Measurements from ENCODE around the gene CAPN2. TPM values are rescaled to one million over a fixed set of nuclear protein-coding genes. Genes with fewer than 3 reads are reported as not detected.

Gene CAPN2
- total RNA-seq, 2 donors from 2014 or later, result 88.5 to 156 TPM

DNA sequence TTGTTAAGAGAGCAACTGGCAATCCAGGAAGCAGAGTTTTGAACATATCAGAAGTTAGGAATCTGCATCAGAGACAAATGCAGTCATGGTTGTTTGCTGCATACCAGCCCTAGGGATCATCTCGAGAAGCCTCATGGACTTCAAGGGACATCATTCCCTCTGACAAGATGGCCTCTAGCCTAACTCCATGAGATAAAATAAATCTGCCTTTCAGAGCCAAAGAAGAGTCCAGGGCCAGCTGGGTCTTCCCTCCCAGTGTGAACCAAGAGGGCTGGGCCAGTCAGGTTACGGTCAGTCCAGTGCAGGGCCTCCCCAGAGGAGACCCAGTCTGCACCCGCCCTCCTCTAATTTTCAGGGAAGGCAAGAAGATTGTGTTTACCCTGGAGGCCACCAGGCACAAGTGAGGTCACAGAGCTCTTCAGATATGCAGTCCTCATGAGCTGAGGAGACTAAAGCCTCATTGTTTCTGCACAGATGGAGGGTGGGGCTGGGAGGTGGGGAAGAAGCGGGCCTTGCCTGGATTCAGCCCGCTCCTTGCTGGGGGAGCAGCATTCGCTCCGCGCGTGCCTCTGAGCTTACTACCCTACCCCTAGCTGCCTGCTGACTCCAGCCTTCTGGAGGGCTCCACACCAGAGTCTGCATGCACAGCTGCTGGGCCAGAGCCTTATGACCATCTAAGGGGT, 52.8 kb downstream of the CAPN2 start:
- H3K27me3 ChIP-seq (replicated peaks; ENCODE audit: insufficient read depth), result no peaks in the 10 kb centered on the region
- TF ChIP-seq, protein P1, sequence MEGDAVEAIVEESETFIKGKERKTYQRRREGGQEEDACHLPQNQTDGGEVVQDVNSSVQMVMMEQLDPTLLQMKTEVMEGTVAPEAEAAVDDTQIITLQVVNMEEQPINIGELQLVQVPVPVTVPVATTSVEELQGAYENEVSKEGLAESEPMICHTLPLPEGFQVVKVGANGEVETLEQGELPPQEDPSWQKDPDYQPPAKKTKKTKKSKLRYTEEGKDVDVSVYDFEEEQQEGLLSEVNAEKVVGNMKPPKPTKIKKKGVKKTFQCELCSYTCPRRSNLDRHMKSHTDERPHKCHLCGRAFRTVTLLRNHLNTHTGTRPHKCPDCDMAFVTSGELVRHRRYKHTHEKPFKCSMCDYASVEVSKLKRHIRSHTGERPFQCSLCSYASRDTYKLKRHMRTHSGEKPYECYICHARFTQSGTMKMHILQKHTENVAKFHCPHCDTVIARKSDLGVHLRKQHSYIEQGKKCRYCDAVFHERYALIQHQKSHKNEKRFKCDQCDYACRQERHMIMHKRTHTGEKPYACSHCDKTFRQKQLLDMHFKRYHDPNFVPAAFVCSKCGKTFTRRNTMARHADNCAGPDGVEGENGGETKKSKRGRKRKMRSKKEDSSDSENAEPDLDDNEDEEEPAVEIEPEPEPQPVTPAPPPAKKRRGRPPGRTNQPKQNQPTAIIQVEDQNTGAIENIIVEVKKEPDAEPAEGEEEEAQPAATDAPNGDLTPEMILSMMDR (IDR thresholded peaks at IDR 0.05), result no peak
- TF ChIP-seq POLR2AphosphoS5 (IDR thresholded peaks at IDR 0.05) (no peak), POLR2A (IDR thresholded peaks at IDR 0.05) (no peak)
- no peaks in the 10 kb centered on the region for H3K36me3 ChIP-seq
- no peak overlapping the region for H3K27ac ChIP-seq
- H3K9me3 ChIP-seq, result no peaks in the 10 kb centered on the region
- WGBS, result 74% methylated on average over 9 of the region's 9 CpGs
- no peak overlapping the region for H3K4me3 ChIP-seq
- DNase-seq (ENCODE audit: low spot score), result no peak
- intact Hi-C loops (cut with DNase I), result no loop called here
- H3K4me1 ChIP-seq (replicated peaks), result no peaks in the 10 kb centered on the region

DNA sequence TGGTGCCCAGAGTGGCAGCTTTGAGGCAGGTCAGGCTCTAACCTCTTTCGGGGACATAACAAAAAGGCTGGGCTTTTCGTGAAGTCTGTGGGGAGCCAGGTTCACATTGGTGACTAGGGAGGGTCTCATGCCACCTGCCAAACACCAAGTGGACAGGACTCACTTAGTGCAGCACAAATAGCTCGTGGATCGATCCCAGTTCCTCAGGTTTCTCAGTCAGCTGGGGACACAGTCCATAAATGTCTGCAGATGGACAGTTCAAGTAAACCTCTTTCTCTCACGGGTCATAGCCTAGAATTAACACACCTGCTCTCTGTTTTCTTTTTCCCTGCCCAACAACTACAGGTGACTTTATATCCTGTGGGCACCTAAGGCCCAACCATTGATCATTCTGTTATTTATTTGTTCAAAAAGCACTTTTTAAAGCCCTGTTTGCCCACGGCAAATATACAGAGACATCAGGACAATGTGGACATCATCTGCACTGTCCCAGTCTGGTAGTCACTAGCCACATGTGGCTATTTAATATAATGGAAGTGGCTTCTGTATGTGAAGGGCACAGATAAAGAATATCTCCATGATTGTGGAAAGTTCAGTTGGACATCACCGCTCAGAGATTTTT, 53.5 kb downstream of the CAPN2 start:
- H3K27ac ChIP-seq, result no peak overlapping the region
- H3K36me3 ChIP-seq, result peaks cover 0 to 3% of the 10 kb centered on the region in 2 donors

DNA sequence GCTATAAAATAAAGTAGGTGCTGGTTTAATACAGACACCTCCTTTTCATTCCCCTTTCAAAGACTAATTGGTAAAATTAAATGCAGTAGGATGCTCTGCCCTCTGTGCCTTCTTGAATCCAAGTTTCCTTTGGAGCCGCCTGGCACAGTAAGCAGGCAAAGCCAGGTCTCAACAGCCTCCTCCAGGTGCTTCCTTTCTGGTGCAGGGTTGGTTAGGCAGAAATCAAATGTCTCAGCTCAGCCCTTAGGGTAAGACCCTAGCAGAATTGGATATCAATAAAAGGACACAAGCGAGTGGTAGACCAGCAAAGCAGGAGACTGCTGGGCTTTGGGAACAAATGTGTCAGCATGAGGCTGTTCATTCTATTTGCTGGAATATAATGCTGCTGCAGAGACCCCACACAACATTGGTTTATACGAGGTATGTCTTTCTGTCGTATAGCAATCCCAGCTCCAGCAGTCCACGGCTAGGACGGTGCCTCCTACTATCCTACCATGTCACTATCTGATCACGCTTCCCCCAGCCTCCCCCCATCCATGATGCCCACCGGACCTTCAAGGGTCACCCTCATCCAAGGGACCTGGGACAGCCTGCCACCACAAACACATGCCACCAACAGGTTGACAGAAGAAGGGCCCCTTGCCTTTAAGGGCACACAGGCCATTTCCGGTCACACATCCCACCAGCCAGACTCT, 58.4 kb downstream of the CAPN2 start:
- Histone ChIP-seq H3K4me1 (replicated peaks) (no peaks in the 10 kb centered on the region), H3K4me3 (no peak overlapping the region), H3K36me3 (peaks cover 0 to 5% of the 10 kb centered on the region in 2 donors), H3K27ac (no peak overlapping the region), H3K9me3 (no peaks in the 10 kb centered on the region), H3K27me3 (replicated peaks; ENCODE audit: insufficient read depth) (no peaks in the 10 kb centered on the region)
- WGBS, result 96% methylated on average over 9 of the region's 9 CpGs
- DNase-seq (ENCODE audit: low spot score), result no peak
- no peak for TF ChIP-seq POLR2AphosphoS5 (IDR thresholded peaks at IDR 0.05)
- TF ChIP-seq POLR2A (IDR thresholded peaks at IDR 0.05), result no peak
- TF ChIP-seq, protein P1 (IDR thresholded peaks at IDR 0.05), result no peak
- intact Hi-C loops (cut with DNase I), result loop anchor here (10.0 kb wide), 1 partner anchor 74 kb away; the partner anchor contains the start of gene TP53BP2

More for the DNA sequence above, 53.5 kb downstream of the CAPN2 start:
- TF ChIP-seq POLR2AphosphoS5 (IDR thresholded peaks at IDR 0.05), result no peak
- TF ChIP-seq POLR2A (IDR thresholded peaks at IDR 0.05), result no peak
- TF ChIP-seq, protein P1 (IDR thresholded peaks at IDR 0.05), result no peak
- no peaks in the 10 kb centered on the region for H3K4me1 ChIP-seq (replicated peaks)
- intact Hi-C loops (cut with DNase I), result no loop called here
- no peaks in the 10 kb centered on the region for H3K9me3 ChIP-seq
- no peaks in the 10 kb centered on the region for H3K27me3 ChIP-seq (replicated peaks; ENCODE audit: insufficient read depth)
- no peak for DNase-seq (ENCODE audit: low spot score)
- no peak overlapping the region for H3K4me3 ChIP-seq
- WGBS, result 67% methylated on average over 7 of the region's 7 CpGs

DNA sequence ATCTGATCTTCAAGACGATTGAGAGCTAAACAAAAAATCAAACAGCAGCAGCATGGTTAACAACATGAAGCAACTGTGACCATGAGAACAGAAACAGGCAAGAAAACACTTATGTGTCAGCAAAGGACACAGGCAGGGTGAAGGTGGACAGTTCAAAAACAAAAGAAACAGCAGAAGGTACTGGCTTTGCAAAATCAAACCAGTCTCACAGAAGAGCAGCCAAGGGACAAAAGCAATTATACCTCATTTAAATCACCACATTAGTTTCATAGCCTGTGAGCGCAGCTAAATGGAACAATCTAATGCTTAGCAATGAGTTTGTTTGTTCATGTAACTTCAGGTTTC, 59.1 kb downstream of the CAPN2 start:
- no peak for TF ChIP-seq POLR2A (IDR thresholded peaks at IDR 0.05)
- TF ChIP-seq, protein P1 (IDR thresholded peaks at IDR 0.05), result no peak
- no peak for TF ChIP-seq POLR2AphosphoS5 (IDR thresholded peaks at IDR 0.05)
- no peak for DNase-seq (ENCODE audit: low spot score)
- H3K4me1 ChIP-seq (replicated peaks), result no peaks in the 10 kb centered on the region
- peaks cover 0 to 5% of the 10 kb centered on the region in 2 donors for H3K36me3 ChIP-seq
- H3K27me3 ChIP-seq (replicated peaks; ENCODE audit: insufficient read depth), result no peaks in the 10 kb centered on the region
- no peak overlapping the region for H3K4me3 ChIP-seq
- H3K9me3 ChIP-seq, result no peaks in the 10 kb centered on the region
- intact Hi-C loops (cut with DNase I), result loop anchor here (10.0 kb wide), 1 partner anchor 73 kb away; the partner anchor contains the start of gene TP53BP2
- 75% methylated on average over 2 of the region's 2 CpGs for WGBS
- peak overlapping the region in 1 of 2 donors; percentile 9 for H3K27ac ChIP-seq

Data from prostate gland (tissue), 2 donors.